RWPE1 (cell line): ENCODE results near the gene SATB2.

Source experiments
- CTCF ChIA-PET: fragments of 350-600 bp; sonication (Branson Sonifier 250); formaldehyde crosslinking; extraction: SDS; loops from one replicate; lab custom pipeline; 2021; lab: Yijun Ruan, JAX
- POLR2A ChIA-PET: fragments of 400-600 bp; formaldehyde crosslinking; extraction: SDS; loops from one replicate; lab custom pipeline; 2020; ENCODE audit warnings: antibody characterized with exemption; ENCODE audit not compliant: low non-redundant PET; lab: Yijun Ruan, JAX
- DNase-seq: peaks from one replicate; pipeline ENCODE4 v3.0.0; 2012; ENCODE audit warnings: low spot score
- H3K27ac ChIP-seq: fragments of 450-650 bp; 2 replicates; pipeline ENCODE4 v1.5.1; 2017
- CTCF ChIP-seq: fragments of 450-650 bp; conservative IDR thresholded peaks from 2 replicates; pipeline ENCODE4 v1.5.1; 2017; ENCODE audit warnings: low read depth, mild to moderate bottlenecking

The SATB2 gene

GRCh38 chr2:199382091-199382490 is 75.6 kb downstream of the SATB2 start:
- POLR2A ChIA-PET: no interaction called here
- DNase-seq: no peak
- TF ChIP-seq CTCF: no peak
- CTCF ChIA-PET: no interaction called here
- no peak overlapping the region for H3K27ac ChIP-seq

DNA sequence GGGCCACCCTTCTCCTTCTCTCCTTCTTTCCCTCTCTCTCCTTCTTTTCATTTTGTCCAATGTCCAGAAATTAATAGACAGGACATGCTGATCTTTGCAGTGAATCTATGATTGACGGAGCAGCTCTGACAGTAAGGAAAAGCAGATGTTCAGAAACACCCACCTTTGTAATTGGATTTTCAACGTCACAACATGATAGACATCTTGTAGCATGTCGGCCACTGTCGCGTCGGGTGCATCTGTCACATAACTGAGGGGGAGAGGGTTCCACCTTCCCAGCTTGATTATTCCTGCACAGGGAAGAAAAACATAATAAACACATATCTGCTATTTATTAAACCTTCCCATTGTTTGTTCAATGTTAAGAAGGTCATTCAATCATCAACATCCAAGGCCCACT is 76.2 kb downstream of the SATB2 start:
- ChIA-PET CTCF (no interaction called here), POLR2A (no interaction called here)
- DNase-seq: no peak
- TF ChIP-seq CTCF: no peak
- H3K27ac ChIP-seq: no peak overlapping the region

- DNase-seq: peak; percentile 59
- ChIA-PET CTCF (interaction anchor here (0.6 kb wide), 1 partner anchor 55 kb away, joined by 4 read pairs; no protein-coding TSS in a partner anchor), POLR2A (interaction anchor here (0.7 kb wide), 1 partner anchor 750 kb away, joined by 6 read pairs; no protein-coding TSS in a partner anchor)
- TF ChIP-seq CTCF: no peak
- no peak overlapping the region for H3K27ac ChIP-seq
Observed at GRCh38 chr2:199378948-199379650, 78.6 kb downstream of the SATB2 start.

- DNase-seq: no peak
- CTCF ChIA-PET: no interaction called here
- no peak overlapping the region for H3K27ac ChIP-seq
- POLR2A ChIA-PET: no interaction called here
- no peak for TF ChIP-seq CTCF
Observed at GRCh38 chr2:199370150-199370780, 87.5 kb downstream of the SATB2 start.

- no peak for DNase-seq
- no peak for TF ChIP-seq CTCF
- H3K27ac ChIP-seq: no peak overlapping the region
- POLR2A ChIA-PET: no interaction called here
- CTCF ChIA-PET: interaction anchor here (0.5 kb wide), 1 partner anchor 85 kb away, joined by 5 read pairs; no protein-coding TSS in a partner anchor
Observed at GRCh38 chr2:199366406-199366805, 91.3 kb downstream of the SATB2 start.

DNA sequence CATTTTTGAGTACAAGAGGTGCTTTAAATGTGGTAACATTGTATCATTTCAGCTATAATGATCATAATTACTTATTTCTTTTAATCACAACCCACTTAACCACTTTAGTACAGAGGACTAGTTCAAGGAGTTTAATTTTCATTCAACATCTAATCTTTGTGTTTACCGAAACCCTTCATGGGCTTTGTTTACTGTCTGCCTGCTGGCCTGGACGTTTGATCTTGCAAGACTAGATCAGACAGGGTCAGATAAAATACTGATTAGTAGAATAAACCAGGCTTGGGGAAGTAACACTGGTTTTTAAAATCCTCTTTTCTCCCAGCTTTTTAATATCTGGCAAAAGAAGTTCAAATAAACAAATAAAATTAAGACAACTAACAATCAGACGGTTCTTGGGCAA is 93.6 kb downstream of the SATB2 start:
- no peak overlapping the region for H3K27ac ChIP-seq
- no peak for TF ChIP-seq CTCF
- POLR2A ChIA-PET: no interaction called here
- DNase-seq: no peak
- CTCF ChIA-PET: no interaction called here
